B cell (primary cell): ENCODE results near the gene ABHD1.

Experiments used
- CTCF ChIP-seq: fragments of 200-600 bp; IDR thresholded peaks from one replicate; pipeline ENCODE4 v1.8.0; 2022; ENCODE audit warnings: antibody characterized with exemption, mild to moderate bottlenecking
- EZH2 ChIP-seq: IDR thresholded peaks from 2 replicates; pipeline ENCODE4 v1.6.1; 2012; ENCODE audit warnings: borderline replicate concordance, low read depth, mild to moderate bottlenecking, moderate library complexity, low read length; ENCODE audit not compliant: insufficient read depth, poor library complexity, severe bottlenecking

GRCh38 chr2:27081984-27082772, 41.4 kb upstream of the ABHD1 start:
- TF ChIP-seq CTCF (no peak), EZH2 (no peak)
